Neural progenitor cell (in vitro differentiated cells): Measurements from ENCODE around the gene FOXK1. TPM values are rescaled to one million over a fixed set of nuclear protein-coding genes. Genes with fewer than 3 reads are reported as not detected.

Experiments used
- DNase-seq: peaks from one replicate; pipeline ENCODE4 v3.0.0-alpha.2; 2016; ENCODE audit warnings: low spot score
- H2AFZ ChIP-seq: fragments of 200-600 bp; sonication (generic); replicated peaks from 2 replicates; pipeline ENCODE4 v1.6.1; 2016; ENCODE audit warnings: antibody characterized with exemption
- H3F3A ChIP-seq: fragments of 200-600 bp; sonication (generic); 2 replicates; pipeline ENCODE4 v1.6.1; 2016; ENCODE audit warnings: antibody characterized with exemption, low read depth
- H3K27ac ChIP-seq: fragments of 200-600 bp; sonication (generic); 2 replicates; pipeline ENCODE4 v1.5.1; 2016; ENCODE audit warnings: mild to moderate bottlenecking
- H3K27me3 ChIP-seq: fragments of 200-600 bp; sonication (generic); 2 replicates; pipeline ENCODE4 v1.6.1; 2016; ENCODE audit warnings: mild to moderate bottlenecking, moderate library complexity
- H3K36me3 ChIP-seq: fragments of 200-600 bp; sonication (generic); 2 replicates; pipeline ENCODE4 v1.5.1; 2016
- H3K4me1 ChIP-seq: fragments of 200-600 bp; sonication (generic); 2 replicates; pipeline ENCODE4 v1.6.1; 2016; ENCODE audit warnings: mixed run types
- H3K4me2 ChIP-seq: fragments of 200-600 bp; sonication (generic); 2 replicates; pipeline ENCODE4 v1.6.1; 2016
- H3K4me3 ChIP-seq: fragments of 200-600 bp; sonication (generic); 2 replicates; pipeline ENCODE4 v1.5.1; 2016
- H3K79me2 ChIP-seq: fragments of 200-600 bp; sonication (generic); 2 replicates; pipeline ENCODE4 v1.6.1; 2016; ENCODE audit warnings: low read depth
- H3K9ac ChIP-seq: fragments of 200-600 bp; sonication (generic); 2 replicates; pipeline ENCODE4 v1.6.1; 2016
- H3K9me3 ChIP-seq: fragments of 200-600 bp; sonication (generic); 2 replicates; pipeline ENCODE4 v1.5.1; 2016; ENCODE audit warnings: low read depth
- H4K20me1 ChIP-seq: fragments of 200-600 bp; sonication (generic); 2 replicates; pipeline ENCODE4 v1.6.1; 2016; ENCODE audit warnings: low read depth
- H3K27ac Mint-ChIP-seq: 3 replicates; pipeline ENCODE4 v1.8.0; 2021; ENCODE audit warnings: mixed read lengths
- H3K27me3 Mint-ChIP-seq: 2 replicates; pipeline ENCODE4 v1.8.0; 2022; ENCODE audit warnings: low read depth, mild to moderate bottlenecking, inconsistent platforms, moderate library complexity, mixed read lengths; ENCODE audit not compliant: insufficient read depth
- H3K36me3 Mint-ChIP-seq: 3 replicates; pipeline ENCODE4 v1.8.0; 2021; ENCODE audit warnings: mixed read lengths
- H3K4me1 Mint-ChIP-seq: 3 replicates; pipeline ENCODE4 v1.8.0; 2021; ENCODE audit warnings: mixed read lengths
- H3K4me3 Mint-ChIP-seq: 3 replicates; pipeline ENCODE4 v1.8.0; 2021; ENCODE audit warnings: mild to moderate bottlenecking, moderate library complexity, mixed read lengths
- H3K9me3 Mint-ChIP-seq: 3 replicates; pipeline ENCODE4 v1.8.0; 2020; ENCODE audit warnings: mixed read lengths
- CTCF ChIP-seq: fragments of 200-600 bp; sonication (generic); IDR thresholded peaks from 2 replicates; pipeline ENCODE4 v1.5.1; 2017; ENCODE audit warnings: antibody characterized with exemption, mild to moderate bottlenecking
- EZH2 ChIP-seq: fragments of 200-600 bp; sonication (generic); IDR thresholded peaks from 2 replicates; pipeline ENCODE4 v1.6.1; 2017; ENCODE audit warnings: antibody characterized with exemption, mild to moderate bottlenecking, moderate library complexity
- EZH2phosphoT487 ChIP-seq: fragments of 200-600 bp; sonication (generic); IDR thresholded peaks from 2 replicates; pipeline ENCODE4 v1.6.1; 2017; ENCODE audit warnings: antibody characterized with exemption
- total RNA-seq: library from RNA; depleted of rRNA; stranded (reverse); fragments of >200 nt; gene quantifications from 2 replicates; pipeline ENCODE4 v1.2.3, GENCODE V29; 2015; ENCODE audit warnings: low replicate concordance

Gene FOXK1
- total RNA-seq, 1 donor from 2014 or later: 11.1 TPM

DNA sequence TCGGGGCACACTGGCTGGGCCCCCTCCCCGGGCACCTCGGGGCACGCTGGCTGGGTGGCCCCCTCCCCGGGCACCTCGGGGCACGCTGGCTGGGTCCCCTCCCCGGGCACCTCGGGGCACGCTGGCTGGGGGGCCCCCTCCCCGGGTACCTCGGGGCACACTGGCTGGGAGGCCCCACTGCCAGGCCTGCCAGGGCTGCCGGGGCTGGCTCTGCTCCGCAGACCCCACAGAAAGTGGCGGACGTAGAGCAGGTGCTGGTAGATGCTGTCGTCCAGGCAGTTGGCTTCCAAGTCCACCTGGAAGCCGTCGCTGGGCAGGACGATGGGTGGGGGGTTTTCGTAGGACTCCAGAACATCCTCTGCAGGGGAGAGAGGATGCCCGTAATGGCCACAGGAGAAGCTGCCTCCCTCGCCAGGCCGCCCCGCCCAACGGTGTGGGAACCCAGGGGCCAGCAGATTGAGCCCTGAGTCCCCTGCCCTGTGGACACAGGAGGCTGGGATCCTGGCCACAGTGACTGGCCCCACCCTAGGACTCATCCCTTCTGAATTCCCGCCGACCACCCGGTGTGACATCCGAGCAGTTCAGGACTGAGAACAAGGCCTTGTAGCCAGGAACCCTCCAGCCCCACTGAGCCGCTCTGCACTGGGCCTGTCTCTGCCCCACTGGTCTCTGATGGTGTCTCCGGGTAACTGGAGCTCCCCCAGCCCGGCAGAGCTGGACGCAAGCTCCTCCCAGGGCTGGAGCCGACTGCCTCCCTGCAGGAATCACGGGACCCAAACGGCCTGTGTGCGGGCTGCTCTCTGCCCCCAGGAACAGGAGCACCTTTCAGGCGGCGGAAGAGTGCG, 121.5 kb downstream of the FOXK1 start:
- H3K36me3 Mint-ChIP-seq: peaks cover 10% of the 10 kb centered on the region
- no peak overlapping the region for H3K4me3 Mint-ChIP-seq
- Histone ChIP-seq H3K9ac (no peak overlapping the region), H3K79me2 (no peaks in the 10 kb centered on the region), H4K20me1 (no peaks in the 10 kb centered on the region), H3K4me3 (no peak overlapping the region), H3K36me3 (no peaks in the 10 kb centered on the region), H2AFZ (peak overlapping the region; percentile 8), H3K9me3 (no peaks in the 10 kb centered on the region), H3K27me3 (no peaks in the 10 kb centered on the region), H3K4me1 (peaks cover 10% of the 10 kb centered on the region), H3K27ac (no peak overlapping the region), H3K4me2 (peak overlapping the region; percentile 31), H3F3A (no peaks in the 10 kb centered on the region)
- peak overlapping the region; percentile 90 for H3K27ac Mint-ChIP-seq
- DNase-seq: peak; percentile 50
- H3K27me3 Mint-ChIP-seq: peaks cover 2% of the 10 kb centered on the region
- H3K4me1 Mint-ChIP-seq: peaks cover 17% of the 10 kb centered on the region
- TF ChIP-seq CTCF (no peak), EZH2phosphoT487 (no peak), EZH2 (no peak)
- no peaks in the 10 kb centered on the region for H3K9me3 Mint-ChIP-seq

GRCh38 chr7:4805110-4805983, 123.3 kb downstream of the FOXK1 start:
- Histone ChIP-seq H3K27ac (no peak overlapping the region), H4K20me1 (no peaks in the 10 kb centered on the region), H3K4me1 (peaks cover 10% of the 10 kb centered on the region), H3K9ac (no peak overlapping the region), H2AFZ (no peak overlapping the region), H3F3A (no peaks in the 10 kb centered on the region), H3K4me3 (no peak overlapping the region), H3K79me2 (no peaks in the 10 kb centered on the region), H3K36me3 (no peaks in the 10 kb centered on the region), H3K9me3 (no peaks in the 10 kb centered on the region), H3K4me2 (no peak overlapping the region), H3K27me3 (no peaks in the 10 kb centered on the region)
- DNase-seq: no peak
- Mint-ChIP-seq H3K4me3 (no peak overlapping the region), H3K27me3 (peaks cover 2% of the 10 kb centered on the region), H3K27ac (no peak overlapping the region), H3K9me3 (no peaks in the 10 kb centered on the region), H3K4me1 (peaks cover 17% of the 10 kb centered on the region), H3K36me3 (peaks cover 10% of the 10 kb centered on the region)
- TF ChIP-seq EZH2: no peak
- no peak for TF ChIP-seq CTCF
- TF ChIP-seq EZH2phosphoT487: no peak

GRCh38 chr7:4805984-4806300, 123.8 kb downstream of the FOXK1 start:
- Histone ChIP-seq H3K27ac (no peak overlapping the region), H3K79me2 (no peaks in the 10 kb centered on the region), H4K20me1 (no peaks in the 10 kb centered on the region), H3K9me3 (no peaks in the 10 kb centered on the region), H2AFZ (no peak overlapping the region), H3K36me3 (no peaks in the 10 kb centered on the region), H3K4me2 (no peak overlapping the region), H3K27me3 (no peaks in the 10 kb centered on the region), H3F3A (no peaks in the 10 kb centered on the region), H3K9ac (no peak overlapping the region), H3K4me1 (peaks cover 10% of the 10 kb centered on the region), H3K4me3 (no peak overlapping the region)
- Mint-ChIP-seq H3K9me3 (no peaks in the 10 kb centered on the region), H3K36me3 (peaks cover 10% of the 10 kb centered on the region), H3K4me3 (no peak overlapping the region), H3K4me1 (peaks cover 17% of the 10 kb centered on the region), H3K27me3 (peaks cover 2% of the 10 kb centered on the region), H3K27ac (no peak overlapping the region)
- DNase-seq: no peak
- TF ChIP-seq CTCF (no peak), EZH2 (no peak), EZH2phosphoT487 (no peak)
